H9 (cell line): ENCODE results near the gene FCSK. TPM values are rescaled to one million over a fixed set of nuclear protein-coding genes. Genes with fewer than 3 reads are reported as not detected.
A peak's percentile ranks its signal among the peaks of the same experiment; 100 is the strongest.

Experiments used
- DNase-seq: peaks from one replicate; pipeline ENCODE4 v3.0.0-alpha.2; 2017
- H2AFZ ChIP-seq: one replicate; pipeline ENCODE4 v1.6.1; 2013; ENCODE audit warnings: mild to moderate bottlenecking, low read length, control low read depth, moderate library complexity
- H2AK5ac ChIP-seq: 2 replicates; pipeline ENCODE4 v1.6.1; 2013; ENCODE audit warnings: low read length, control low read depth, mixed read lengths; ENCODE audit not compliant: insufficient read length
- H2BK120ac ChIP-seq: one replicate; pipeline ENCODE4 v1.6.1; 2013; ENCODE audit warnings: low read depth, mild to moderate bottlenecking, low read length, control low read depth, inconsistent platforms; ENCODE audit not compliant: poor library complexity, severe bottlenecking
- H2BK12ac ChIP-seq: 2 replicates; pipeline ENCODE4 v1.6.1; 2013; ENCODE audit warnings: low read length, control low read depth, mixed read lengths, low read depth; ENCODE audit not compliant: insufficient read length
- H2BK15ac ChIP-seq: 2 replicates; pipeline ENCODE4 v1.6.1; 2013; ENCODE audit warnings: low read depth, low read length, control low read depth
- H2BK20ac ChIP-seq: one replicate; pipeline ENCODE4 v1.6.1; 2013; ENCODE audit warnings: low read depth, mild to moderate bottlenecking, low read length, control low read depth, inconsistent platforms; ENCODE audit not compliant: poor library complexity, severe bottlenecking
- H2BK5ac ChIP-seq: 2 replicates; pipeline ENCODE4 v1.6.1; 2013; ENCODE audit warnings: low read length, control low read depth, mixed read lengths; ENCODE audit not compliant: insufficient read length
- H3K14ac ChIP-seq: 2 replicates; pipeline ENCODE4 v1.6.1; 2013; ENCODE audit warnings: low read length, control low read depth; ENCODE audit not compliant: insufficient read depth
- H3K18ac ChIP-seq: 2 replicates; pipeline ENCODE4 v1.6.1; 2013; ENCODE audit warnings: low read depth, mild to moderate bottlenecking, mixed read lengths, low read length, control low read depth; ENCODE audit not compliant: insufficient read length
- H3K23ac ChIP-seq: 2 replicates; pipeline ENCODE4 v1.6.1; 2013; ENCODE audit warnings: low read length, control low read depth, mixed read lengths, low read depth; ENCODE audit not compliant: insufficient read length
- H3K23me2 ChIP-seq: 2 replicates; pipeline ENCODE4 v1.6.1; 2013; ENCODE audit warnings: low read depth, mild to moderate bottlenecking, mixed read lengths, low read length, control low read depth; ENCODE audit not compliant: insufficient read length, poor library complexity, severe bottlenecking
- H3K27ac ChIP-seq: 2 replicates; pipeline ENCODE4 v1.5.1; 2013; ENCODE audit warnings: low read length, control low read depth, mixed read lengths, low read depth; ENCODE audit not compliant: insufficient read length
- H3K27me3 ChIP-seq: 2 replicates; pipeline ENCODE4 v1.6.1; 2013; ENCODE audit warnings: low read length, control low read depth, inconsistent platforms; ENCODE audit not compliant: insufficient read depth
- H3K4ac ChIP-seq: 2 replicates; pipeline ENCODE4 v1.6.1; 2013; ENCODE audit warnings: low read depth, mild to moderate bottlenecking, control low read depth, inconsistent platforms, low read length, moderate library complexity
- H3K4me1 ChIP-seq: 2 replicates; pipeline ENCODE4 v1.6.1; 2013; ENCODE audit warnings: low read length, control low read depth, inconsistent platforms; ENCODE audit not compliant: insufficient read depth
- H3K4me2 ChIP-seq: 2 replicates; pipeline ENCODE4 v1.6.1; 2013; ENCODE audit warnings: low read length, control low read depth, mixed read lengths; ENCODE audit not compliant: insufficient read length, insufficient read depth
- H3K56ac ChIP-seq: 2 replicates; pipeline ENCODE4 v1.6.1; 2013; ENCODE audit warnings: low read depth, mild to moderate bottlenecking, mixed read lengths, low read length, control low read depth; ENCODE audit not compliant: insufficient read length
- H3K79me1 ChIP-seq: 2 replicates; pipeline ENCODE4 v1.6.1; 2013; ENCODE audit warnings: low read depth, mild to moderate bottlenecking, moderate library complexity, low read length, control low read depth, inconsistent platforms; ENCODE audit not compliant: insufficient read depth, poor library complexity, severe bottlenecking
- H3K79me2 ChIP-seq: 2 replicates; pipeline ENCODE4 v1.6.1; 2013; ENCODE audit warnings: low read length, control low read depth, inconsistent platforms; ENCODE audit not compliant: insufficient read depth
- H3K9ac ChIP-seq: 2 replicates; pipeline ENCODE4 v1.6.1; 2013; ENCODE audit warnings: low read length, control low read depth, mixed read lengths; ENCODE audit not compliant: insufficient read length; ENCODE audit errors: extremely low read depth
- H3K9me3 ChIP-seq: one replicate; pipeline ENCODE4 v1.6.1; 2013; ENCODE audit warnings: low read depth, low read length, inconsistent platforms; ENCODE audit not compliant: control insufficient read depth
- H3T11ph ChIP-seq: one replicate; pipeline ENCODE4 v1.6.1; 2013; ENCODE audit warnings: mild to moderate bottlenecking, low read length, control low read depth, inconsistent platforms
- H4K20me1 ChIP-seq: one replicate; pipeline ENCODE4 v1.6.1; 2013; ENCODE audit not compliant: control insufficient read depth, insufficient read length, insufficient read depth
- H4K5ac ChIP-seq: 2 replicates; pipeline ENCODE4 v1.6.1; 2013; ENCODE audit warnings: low read depth, mild to moderate bottlenecking, mixed read lengths, low read length, control low read depth; ENCODE audit not compliant: insufficient read length
- H4K8ac ChIP-seq: replicated peaks from 2 replicates; pipeline ENCODE4 v1.6.1; 2013; ENCODE audit warnings: low read length, control low read depth, mixed read lengths, low read depth; ENCODE audit not compliant: insufficient read length
- H4K91ac ChIP-seq: 2 replicates; pipeline ENCODE4 v1.6.1; 2013; ENCODE audit warnings: low read depth, mild to moderate bottlenecking, moderate library complexity, mixed read lengths, low read length, control low read depth; ENCODE audit not compliant: insufficient read length
- H3K27ac Mint-ChIP-seq, 3 experiments: 2 replicates in 2 of 3; 3 replicates in 1 of 3; pipeline ENCODE4 v1.8.0; 2020 to 2021; ENCODE audit warnings: mixed read lengths in 3 of 3, mild to moderate bottlenecking in 1 of 3, moderate library complexity in 1 of 3
- H3K27me3 Mint-ChIP-seq: 2 replicates; pipeline ENCODE4 v1.8.0; 2021; ENCODE audit warnings: low read depth, mild to moderate bottlenecking, moderate library complexity, mixed read lengths
- H3K36me3 Mint-ChIP-seq, 3 experiments: 2 replicates in 2 of 3; 3 replicates in 1 of 3; pipeline ENCODE4 v1.8.0; 2020 to 2021; ENCODE audit warnings: low read depth in 3 of 3, mixed read lengths in 3 of 3; ENCODE audit not compliant: insufficient read depth in 1 of 3
- H3K4me1 Mint-ChIP-seq, 2 experiments: 2 replicates each; pipeline ENCODE4 v1.8.0; 2020; ENCODE audit warnings: mixed read lengths in 2 of 2
- H3K4me3 Mint-ChIP-seq, 2 experiments: 2 replicates in 1 of 2; 3 replicates in 1 of 2; pipeline ENCODE4 v1.8.0; 2020 to 2021; ENCODE audit warnings: mild to moderate bottlenecking in 2 of 2, mixed read lengths in 2 of 2, moderate library complexity in 1 of 2
- H3K9me3 Mint-ChIP-seq, 2 experiments: 2 replicates in 1 of 2; 3 replicates in 1 of 2; pipeline ENCODE4 v1.8.0; 2020; ENCODE audit warnings: mild to moderate bottlenecking in 2 of 2, mixed read lengths in 2 of 2, moderate library complexity in 1 of 2
- WGBS: extraction: QIAGEN DNeasy Blood & Tissue Kit; methylation state at CpG from one replicate; pipeline ENCODE4 v1.1.7; 2013; ENCODE audit warnings: missing lambda C conversion rate, low lambda C conversion rate, mixed read lengths; ENCODE audit not compliant: insufficient read length; ENCODE audit errors: extremely low coverage; 5-methylcytosine and 5-hydroxymethylcytosine counted together
- total RNA-seq: library from RNA; stranded (reverse); gene quantifications from 2 replicates; pipeline ENCODE4 v1.2.1, GENCODE V29; 2021
- TF ChIP-seq, protein P1 (sequence below): fragments of 200-600 bp; sonication (generic); conservative IDR thresholded peaks from 3 replicates; pipeline ENCODE4 v1.8.0; 2021; ENCODE audit warnings: antibody characterized with exemption, mild to moderate bottlenecking

FCSK gene
- total RNA-seq, 1 experiment from 2014 or later, result 6.5 TPM

GRCh38 chr16:70470141-70470926 lies 15.9 kb downstream of the FCSK start:
- WGBS, result no CpG with 5 or more reads among the region's 10 CpGs
- H3K27ac Mint-ChIP-seq, result peak overlapping the region in 1 of 3 experiments; percentile 58; a peak in 4 of 7 replicates

More at GRCh38 chr16:70470141-70470926, 15.9 kb downstream of the FCSK start:
- Histone ChIP-seq H2BK120ac (no peak overlapping the region), H3K56ac (no peak overlapping the region), H3K79me2 (no peaks in the 10 kb centered on the region), H4K20me1 (no peaks in the 10 kb centered on the region), H4K8ac (no peak overlapping the region), H3K9me3 (no peaks in the 10 kb centered on the region), H3K23me2 (no peaks in the 10 kb centered on the region), H3K27me3 (no peaks in the 10 kb centered on the region), H3K4me1 (no peaks in the 10 kb centered on the region), H2AK5ac (no peak overlapping the region), H3K18ac (no peak overlapping the region), H2BK5ac (no peak overlapping the region), H2BK15ac (no peak overlapping the region), H3K4me2 (no peak overlapping the region), H3K14ac (no peak overlapping the region; the same call in 1 of the 2 replicates), H4K91ac (no peak overlapping the region), H3K23ac (no peak overlapping the region), H3K79me1 (no peaks in the 10 kb centered on the region), H3K4ac (no peak overlapping the region), H2AFZ (no peak overlapping the region), H2BK12ac (no peak overlapping the region), H3K9ac (no peak overlapping the region), H2BK20ac (no peak overlapping the region), H3K27ac (no peak overlapping the region), H4K5ac (no peak overlapping the region), H3T11ph (no peak overlapping the region)
- no peak for DNase-seq
- H3K27me3 Mint-ChIP-seq, result no peaks in the 10 kb centered on the region
- TF ChIP-seq, protein P1, sequence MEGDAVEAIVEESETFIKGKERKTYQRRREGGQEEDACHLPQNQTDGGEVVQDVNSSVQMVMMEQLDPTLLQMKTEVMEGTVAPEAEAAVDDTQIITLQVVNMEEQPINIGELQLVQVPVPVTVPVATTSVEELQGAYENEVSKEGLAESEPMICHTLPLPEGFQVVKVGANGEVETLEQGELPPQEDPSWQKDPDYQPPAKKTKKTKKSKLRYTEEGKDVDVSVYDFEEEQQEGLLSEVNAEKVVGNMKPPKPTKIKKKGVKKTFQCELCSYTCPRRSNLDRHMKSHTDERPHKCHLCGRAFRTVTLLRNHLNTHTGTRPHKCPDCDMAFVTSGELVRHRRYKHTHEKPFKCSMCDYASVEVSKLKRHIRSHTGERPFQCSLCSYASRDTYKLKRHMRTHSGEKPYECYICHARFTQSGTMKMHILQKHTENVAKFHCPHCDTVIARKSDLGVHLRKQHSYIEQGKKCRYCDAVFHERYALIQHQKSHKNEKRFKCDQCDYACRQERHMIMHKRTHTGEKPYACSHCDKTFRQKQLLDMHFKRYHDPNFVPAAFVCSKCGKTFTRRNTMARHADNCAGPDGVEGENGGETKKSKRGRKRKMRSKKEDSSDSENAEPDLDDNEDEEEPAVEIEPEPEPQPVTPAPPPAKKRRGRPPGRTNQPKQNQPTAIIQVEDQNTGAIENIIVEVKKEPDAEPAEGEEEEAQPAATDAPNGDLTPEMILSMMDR, result no peak
- H3K4me1 Mint-ChIP-seq, result peaks cover 3 to 7% of the 10 kb centered on the region in 2 experiments; a peak in 3 of 4 replicates
- no peak overlapping the region; a peak in 1 of 5 replicates for H3K4me3 Mint-ChIP-seq
- H3K9me3 Mint-ChIP-seq, result no peaks in the 10 kb centered on the region
- H3K36me3 Mint-ChIP-seq, result no peaks in the 10 kb centered on the region
